Embryonic facial prominence (tissue), 1 donor: ENCODE data around the gene TMEM42.
"Not testable (repeated sequence)": the region's sequence is repeated elsewhere in the genome, so short reads cannot be mapped to it uniquely, and the experiment has no call there.

Experiments
- DNase-seq: peaks from one replicate; pipeline ENCODE4 v3.0.0-alpha.2; 2016; ENCODE audit errors: extremely low spot score

The TMEM42 gene

GRCh38 chr3:44861412-44862225, at the start of gene TMEM42:
Gene TMEM42 (plus strand): TSS chr3:44861912. CDS start chr3:44861925, 13 bp downstream.
- peak; percentile 89 for DNase-seq

GRCh38 chr3:44814751-44815150, 47.0 kb upstream of the TMEM42 start:
- DNase-seq: no peak

GRCh38 chr3:44816334-44816733, 45.4 kb upstream of the TMEM42 start:
- not testable (repeated sequence) for DNase-seq

GRCh38 chr3:44821206-44821605, 40.5 kb upstream of the TMEM42 start:
- not testable (repeated sequence) for DNase-seq

- DNase-seq: no peak
These were observed 36.3 kb upstream of the TMEM42 start for GRCh38 chr3:44825264-44825925.

GRCh38 chr3:44827196-44827595, 34.5 kb upstream of the TMEM42 start:
- DNase-seq: no peak

- no peak for DNase-seq
These were observed 30.5 kb upstream of the TMEM42 start for GRCh38 chr3:44831232-44831631.

- DNase-seq: no peak
These were observed 29.7 kb upstream of the TMEM42 start for GRCh38 chr3:44832032-44832431.

- no peak for DNase-seq
These were observed 28.7 kb upstream of the TMEM42 start for GRCh38 chr3:44832965-44833364.

GRCh38 chr3:44833394-44833793, 28.3 kb upstream of the TMEM42 start:
- no peak for DNase-seq

GRCh38 chr3:44835684-44836083, 26.0 kb upstream of the TMEM42 start:
- no peak for DNase-seq

GRCh38 chr3:44842376-44842775, 19.3 kb upstream of the TMEM42 start:
- no peak for DNase-seq

GRCh38 chr3:44845528-44846520, 15.9 kb upstream of the TMEM42 start:
- no peak for DNase-seq

GRCh38 chr3:44848634-44849033, 13.1 kb upstream of the TMEM42 start:
- no peak for DNase-seq

GRCh38 chr3:44856663-44857062, 5.0 kb upstream of the TMEM42 start:
- not testable (repeated sequence) for DNase-seq

- DNase-seq: no peak
These were observed 1.6 kb upstream of the TMEM42 start for GRCh38 chr3:44860117-44860516.

- no peak for DNase-seq
These were observed 520 bp downstream of the TMEM42 start for GRCh38 chr3:44862226-44862637.

GRCh38 chr3:44865272-44866035, 3.7 kb downstream of the TMEM42 start:
- DNase-seq: no peak

GRCh38 chr3:44867421-44868111, 5.9 kb downstream of the TMEM42 start:
- DNase-seq: no peak

- no peak for DNase-seq
These were observed 8.8 kb downstream of the TMEM42 start for GRCh38 chr3:44870375-44871061.
